Mammary epithelial cell (primary cell): ENCODE results near the gene NFASC.
A peak's percentile ranks its signal among the peaks of the same experiment; 100 is the strongest.

Source experiments
- EZH2 ChIP-seq: IDR thresholded peaks from 2 replicates; pipeline ENCODE4 v1.6.1; 2012; ENCODE audit warnings: low read length, inconsistent platforms, borderline replicate concordance
- TF ChIP-seq, protein P1 (sequence below), 2 donors: IDR thresholded peaks in 1 of 2; conservative IDR thresholded peaks in 1 of 2; 2 replicates each; pipeline ENCODE4 v1.5.1; 2011 to 2012; ENCODE audit warnings: inconsistent platforms in 2 of 2, low read length in 2 of 2, mild to moderate bottlenecking in 2 of 2, control low read depth in 1 of 2, low read depth in 1 of 2; ENCODE audit not compliant: insufficient read depth in 1 of 2; ENCODE audit errors: extremely low read depth in 1 of 2

DNA sequence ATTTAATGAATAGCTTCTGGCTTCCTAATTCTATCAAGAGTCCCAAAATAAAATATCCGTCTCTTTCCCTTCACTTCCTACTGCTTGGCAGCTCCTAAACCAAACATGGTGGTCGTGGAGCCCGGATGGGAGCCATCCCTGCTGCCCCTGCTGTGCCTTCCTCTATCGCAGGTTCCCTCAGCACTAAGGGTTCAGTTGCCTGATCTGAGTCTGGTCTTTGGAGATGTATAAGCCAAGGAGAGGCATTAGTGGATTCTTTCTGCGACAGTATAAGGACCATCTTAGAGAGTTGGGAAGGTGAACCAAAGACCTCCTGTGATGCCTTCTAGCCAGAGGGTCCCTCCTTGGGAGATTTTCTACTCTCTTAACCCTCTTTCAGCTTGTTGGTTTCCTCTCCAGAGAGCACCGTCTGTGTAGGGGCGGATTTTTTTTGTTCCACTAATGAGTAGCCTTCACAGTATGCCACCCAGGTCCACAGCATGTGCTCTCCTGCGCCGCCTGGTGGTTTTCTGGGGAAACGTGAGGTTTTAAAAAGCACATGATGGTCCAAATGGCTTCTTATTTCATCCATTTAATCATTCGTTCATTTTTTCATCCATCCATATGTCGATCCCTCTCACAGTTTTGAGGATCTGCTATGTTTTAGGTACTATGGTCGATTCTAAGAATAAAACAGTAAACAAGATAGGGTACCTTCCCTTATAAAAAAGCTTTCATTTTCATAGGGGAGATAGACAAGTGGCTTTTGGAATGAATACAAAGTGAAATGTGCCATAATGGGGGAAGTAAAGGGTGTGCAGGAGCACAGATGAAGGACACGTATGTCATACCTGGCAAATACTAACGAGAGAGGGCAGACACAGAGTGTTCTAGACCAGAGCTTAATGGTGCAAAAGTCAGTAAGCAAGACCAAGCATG is 71.0 kb downstream of the NFASC start:
- TF ChIP-seq, protein P1, sequence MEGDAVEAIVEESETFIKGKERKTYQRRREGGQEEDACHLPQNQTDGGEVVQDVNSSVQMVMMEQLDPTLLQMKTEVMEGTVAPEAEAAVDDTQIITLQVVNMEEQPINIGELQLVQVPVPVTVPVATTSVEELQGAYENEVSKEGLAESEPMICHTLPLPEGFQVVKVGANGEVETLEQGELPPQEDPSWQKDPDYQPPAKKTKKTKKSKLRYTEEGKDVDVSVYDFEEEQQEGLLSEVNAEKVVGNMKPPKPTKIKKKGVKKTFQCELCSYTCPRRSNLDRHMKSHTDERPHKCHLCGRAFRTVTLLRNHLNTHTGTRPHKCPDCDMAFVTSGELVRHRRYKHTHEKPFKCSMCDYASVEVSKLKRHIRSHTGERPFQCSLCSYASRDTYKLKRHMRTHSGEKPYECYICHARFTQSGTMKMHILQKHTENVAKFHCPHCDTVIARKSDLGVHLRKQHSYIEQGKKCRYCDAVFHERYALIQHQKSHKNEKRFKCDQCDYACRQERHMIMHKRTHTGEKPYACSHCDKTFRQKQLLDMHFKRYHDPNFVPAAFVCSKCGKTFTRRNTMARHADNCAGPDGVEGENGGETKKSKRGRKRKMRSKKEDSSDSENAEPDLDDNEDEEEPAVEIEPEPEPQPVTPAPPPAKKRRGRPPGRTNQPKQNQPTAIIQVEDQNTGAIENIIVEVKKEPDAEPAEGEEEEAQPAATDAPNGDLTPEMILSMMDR (conservative IDR thresholded peaks at IDR 0.05 in 1 of 2, IDR thresholded peaks at IDR 0.05 in 1 of 2; ENCODE audit: extremely low read depth in 1 of 2, insufficient read depth in 1 of 2, low read depth in 1 of 2, low read length in 2 of 2) = peak; percentile 98
- no peak for TF ChIP-seq EZH2
